GM21526 (cell line): ENCODE results near the gene UCHL1.

ENCODE experiments used
- ATAC-seq: cut with Tn5 transposase; IDR thresholded peaks from one replicate; pipeline ENCODE4 v1.9.1; 2021; ENCODE audit warnings: moderate library complexity; ENCODE audit not compliant: unreplicated experiment, low FRiP score

The UCHL1 gene

GRCh38 chr4:41256740-41257256 lies at the start of gene UCHL1:
Gene UCHL1 (plus strand): TSS chr4:41256928. CDS start chr4:41256977, 49 bp downstream.
- ATAC-seq, result no peak

DNA sequence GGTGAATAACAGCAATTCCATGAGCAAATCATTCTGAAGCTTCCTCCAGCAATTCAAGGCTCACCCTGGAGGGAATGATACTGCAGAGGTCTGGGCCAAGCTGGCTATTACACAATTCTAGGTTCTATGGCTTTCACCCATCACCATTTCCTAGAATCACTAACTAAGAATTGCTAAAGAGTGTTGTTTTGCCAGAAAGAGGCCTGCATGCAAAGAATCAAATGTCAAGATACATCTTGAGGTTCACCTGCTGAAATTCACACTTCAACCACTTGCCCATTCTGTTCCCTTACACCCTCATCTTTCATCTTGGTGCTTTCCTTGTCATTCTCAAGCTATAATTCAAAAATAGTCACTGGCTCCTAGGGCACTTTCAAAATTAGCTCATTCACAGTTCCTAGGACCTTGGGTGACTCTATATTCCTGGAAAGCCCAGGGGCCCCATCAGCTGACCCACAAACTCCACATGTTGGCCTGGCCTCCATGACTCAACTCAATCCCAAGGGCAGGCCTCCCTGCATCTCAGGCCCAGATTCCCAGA lies 49.4 kb upstream of the UCHL1 start:
- no peak for ATAC-seq

DNA sequence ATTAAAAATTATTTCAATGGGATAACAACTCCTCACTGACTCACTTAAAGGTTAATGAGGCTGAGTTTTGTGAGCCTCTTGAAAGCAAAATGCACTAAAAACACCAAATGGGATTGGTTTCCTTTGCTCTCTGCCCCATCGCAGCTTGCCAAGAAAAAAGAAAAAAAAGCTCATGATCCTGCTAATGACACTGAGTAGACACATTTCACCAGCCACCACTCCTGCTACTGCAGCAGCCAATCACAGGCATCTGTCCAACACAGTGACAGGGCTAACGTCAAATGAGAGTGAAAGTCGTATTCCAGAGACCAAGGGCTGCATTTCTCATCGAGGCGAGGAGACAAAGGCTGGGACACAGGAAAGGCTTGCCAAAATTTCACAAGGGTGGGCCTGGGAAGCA lies 47.5 kb upstream of the UCHL1 start:
- no peak for ATAC-seq

DNA sequence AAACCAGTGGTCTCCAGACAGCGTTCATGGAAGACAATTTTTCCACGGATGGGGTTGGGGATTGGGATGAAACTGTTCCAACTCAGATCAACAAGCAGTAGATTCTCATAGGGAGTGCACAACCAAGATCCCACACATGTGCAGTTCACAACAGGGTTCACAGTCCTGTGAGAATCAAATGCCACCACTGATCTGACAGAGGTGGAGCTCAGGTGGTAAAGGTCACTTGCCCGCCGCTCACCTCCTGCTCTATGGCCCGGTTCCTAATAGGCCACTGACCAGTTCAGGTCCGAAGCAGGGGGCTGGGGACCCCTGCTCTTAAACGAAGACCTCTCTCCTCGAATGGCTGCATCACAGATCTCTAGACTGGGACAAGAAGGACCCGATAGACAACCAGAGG lies 46.8 kb upstream of the UCHL1 start:
- ATAC-seq, result no peak

DNA sequence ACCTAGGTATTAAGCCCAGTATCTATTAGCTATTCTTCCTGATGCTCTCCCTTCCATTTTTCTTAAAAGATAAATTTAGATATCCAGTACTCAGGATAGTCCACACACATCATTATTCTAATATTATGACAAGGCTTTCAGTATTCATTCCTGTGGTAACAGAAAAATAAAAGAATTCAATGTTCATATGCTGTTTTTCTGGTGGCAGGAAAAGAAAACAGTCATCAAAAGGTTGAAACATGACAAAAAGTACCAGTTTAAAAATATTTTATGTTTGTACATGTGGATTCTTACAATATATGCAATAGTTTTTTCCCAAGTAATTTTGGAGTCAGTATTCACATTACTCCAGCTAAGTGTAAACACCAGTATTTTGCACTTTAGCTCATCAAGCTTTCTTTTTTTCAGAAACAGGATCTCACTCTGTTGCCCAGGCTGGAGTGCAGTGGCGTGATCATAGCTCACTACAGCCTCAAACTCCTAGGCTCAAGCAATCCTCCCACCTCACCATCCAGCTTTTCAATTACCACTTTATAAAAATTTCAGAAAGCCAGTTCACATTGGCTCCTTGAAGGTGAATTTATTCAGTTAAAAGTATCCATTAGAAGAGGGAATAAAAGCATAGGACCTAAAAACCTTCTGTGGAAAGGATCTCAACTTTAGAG lies 44.6 kb upstream of the UCHL1 start:
- ATAC-seq, result no peak

- ATAC-seq, result no peak
Measured at GRCh38 chr4:41212616-41213203, 44.0 kb upstream of the UCHL1 start.

DNA sequence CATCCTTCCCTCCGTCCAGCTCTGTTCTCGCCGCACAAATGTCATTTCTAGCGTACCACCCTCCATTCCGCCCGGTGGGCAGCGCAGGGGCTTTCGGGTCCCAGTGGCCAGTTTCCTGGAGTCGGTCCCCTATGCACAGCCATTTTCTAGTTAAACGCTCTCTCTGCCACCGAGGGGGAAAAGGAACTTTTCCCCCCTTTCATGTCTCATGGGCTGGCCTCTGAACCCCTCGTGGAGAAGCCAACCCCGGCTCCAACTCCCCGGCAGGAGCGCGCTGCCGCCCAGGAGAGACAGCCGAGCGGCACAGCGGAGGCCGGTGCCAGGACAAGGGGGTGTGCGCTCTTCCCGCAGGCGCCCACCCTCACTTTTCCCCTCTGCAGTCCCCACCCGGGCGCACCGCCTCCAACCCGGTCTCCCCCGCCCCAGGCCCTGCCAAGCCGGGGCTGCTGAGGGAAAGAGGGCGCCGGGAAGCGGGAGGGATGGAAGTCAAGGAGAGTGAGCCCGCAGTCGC lies 43.0 kb upstream of the UCHL1 start:
- peak; percentile 17 for ATAC-seq

- peak; percentile 54 for ATAC-seq
Measured at GRCh38 chr4:41214136-41214824, 42.4 kb upstream of the UCHL1 start, which contains the start of gene APBB2. Gene APBB2 (minus strand): TSS chr4:41214542. CDS start chr4:41033254, 181,288 bp downstream.

GRCh38 chr4:41214825-41215146 lies 41.9 kb upstream of the UCHL1 start:
- ATAC-seq, result no peak

DNA sequence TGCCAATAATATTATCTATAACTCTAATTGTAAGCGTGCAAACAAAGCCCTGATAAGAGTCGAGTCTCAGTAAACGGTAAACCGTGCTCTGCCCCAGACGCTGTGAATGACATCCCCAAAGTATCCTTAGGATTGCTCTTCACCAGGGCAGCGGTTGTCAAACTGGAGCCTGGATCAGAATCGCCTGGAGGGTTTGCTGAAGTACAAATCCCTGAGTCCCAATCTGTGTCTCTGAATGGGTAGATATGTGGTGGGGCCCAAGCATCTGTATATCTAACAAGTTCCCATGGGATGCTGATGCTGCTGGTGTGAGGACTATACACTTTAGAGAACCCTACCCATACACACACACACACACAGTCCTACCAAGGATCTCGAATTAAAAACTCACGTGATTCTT lies 41.6 kb upstream of the UCHL1 start:
- no peak for ATAC-seq

DNA sequence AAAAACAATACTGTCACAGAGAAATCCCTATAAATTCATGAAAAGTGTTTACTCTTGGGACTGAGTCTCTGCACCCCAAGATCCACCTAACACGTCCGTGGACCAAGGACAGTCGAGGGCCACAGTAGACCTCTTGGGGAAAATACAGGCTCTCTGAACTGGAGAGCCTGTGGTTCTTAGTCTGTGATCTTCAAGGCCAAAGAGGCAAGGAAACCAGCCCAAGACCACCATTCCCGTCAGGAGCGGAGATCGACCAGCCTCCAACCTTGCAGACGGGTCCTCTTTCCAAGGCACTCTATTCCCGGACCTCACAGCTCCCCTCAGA lies 40.8 kb upstream of the UCHL1 start:
- no peak for ATAC-seq

DNA sequence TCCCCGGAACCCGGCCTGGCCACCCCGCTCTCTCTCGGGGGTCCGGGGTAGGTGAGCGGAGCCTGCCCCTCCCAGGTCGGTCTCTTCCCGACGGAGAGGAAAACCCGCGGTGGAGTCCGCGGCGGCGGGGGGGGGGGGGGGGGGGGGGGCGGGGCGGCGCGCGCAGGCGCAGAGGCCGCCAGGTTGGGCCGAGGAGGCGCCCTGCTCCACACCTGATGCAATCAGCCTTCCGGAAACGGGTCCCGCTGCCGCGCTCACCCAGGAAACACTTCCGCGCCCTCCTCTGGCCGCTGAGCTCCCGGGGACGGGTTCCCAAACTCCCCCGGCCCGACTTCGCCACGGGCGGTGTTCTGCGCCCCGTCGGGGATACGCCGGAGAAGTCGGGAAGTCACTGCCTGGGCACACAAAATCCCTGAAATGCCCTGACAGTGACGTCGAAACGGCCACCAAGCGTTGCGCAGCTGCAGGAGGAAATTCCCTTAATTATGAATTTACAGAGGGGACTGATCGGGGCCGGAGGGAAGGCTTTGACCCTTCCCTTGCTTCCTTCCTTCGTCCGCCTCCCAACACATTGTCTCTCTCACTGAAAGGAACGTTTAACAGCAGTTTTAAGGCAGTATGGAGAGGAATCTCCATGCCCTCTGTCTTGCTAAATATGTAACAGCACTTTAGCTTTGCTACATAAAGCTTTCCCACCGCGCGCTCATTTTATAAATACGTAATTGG lies 40.3 kb upstream of the UCHL1 start:
- ATAC-seq, result peak; percentile 53

GRCh38 chr4:41217020-41217333 lies 39.8 kb upstream of the UCHL1 start:
- ATAC-seq, result no peak

- ATAC-seq, result no peak
Measured at GRCh38 chr4:41217374-41217773, 39.4 kb upstream of the UCHL1 start.

- no peak for ATAC-seq
Measured at GRCh38 chr4:41218703-41219102, 38.0 kb upstream of the UCHL1 start.

DNA sequence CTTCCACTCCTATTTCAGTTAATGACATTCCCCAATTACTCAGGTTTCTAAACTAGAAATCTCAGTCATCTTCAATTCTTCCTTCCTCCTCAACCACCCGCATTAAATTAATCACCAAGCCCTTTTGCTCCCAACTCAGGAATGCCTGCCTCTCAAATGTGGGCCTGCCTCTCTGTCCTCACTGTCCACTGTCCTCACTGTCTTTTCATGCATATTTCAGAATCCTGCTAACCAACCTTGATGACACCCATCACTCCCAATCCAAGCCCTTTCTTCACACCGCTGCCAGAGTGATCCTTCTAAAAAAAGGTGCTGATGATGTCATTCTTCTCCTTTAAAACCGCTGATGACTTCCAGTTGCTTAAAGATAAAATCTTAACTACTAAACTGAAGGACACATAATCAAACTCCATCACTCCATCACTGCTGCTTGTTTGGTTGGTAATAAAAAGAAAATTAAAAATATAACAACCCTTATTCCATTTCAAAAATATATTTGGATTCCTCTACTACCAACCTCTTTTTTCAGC lies 37.2 kb upstream of the UCHL1 start:
- no peak for ATAC-seq

DNA sequence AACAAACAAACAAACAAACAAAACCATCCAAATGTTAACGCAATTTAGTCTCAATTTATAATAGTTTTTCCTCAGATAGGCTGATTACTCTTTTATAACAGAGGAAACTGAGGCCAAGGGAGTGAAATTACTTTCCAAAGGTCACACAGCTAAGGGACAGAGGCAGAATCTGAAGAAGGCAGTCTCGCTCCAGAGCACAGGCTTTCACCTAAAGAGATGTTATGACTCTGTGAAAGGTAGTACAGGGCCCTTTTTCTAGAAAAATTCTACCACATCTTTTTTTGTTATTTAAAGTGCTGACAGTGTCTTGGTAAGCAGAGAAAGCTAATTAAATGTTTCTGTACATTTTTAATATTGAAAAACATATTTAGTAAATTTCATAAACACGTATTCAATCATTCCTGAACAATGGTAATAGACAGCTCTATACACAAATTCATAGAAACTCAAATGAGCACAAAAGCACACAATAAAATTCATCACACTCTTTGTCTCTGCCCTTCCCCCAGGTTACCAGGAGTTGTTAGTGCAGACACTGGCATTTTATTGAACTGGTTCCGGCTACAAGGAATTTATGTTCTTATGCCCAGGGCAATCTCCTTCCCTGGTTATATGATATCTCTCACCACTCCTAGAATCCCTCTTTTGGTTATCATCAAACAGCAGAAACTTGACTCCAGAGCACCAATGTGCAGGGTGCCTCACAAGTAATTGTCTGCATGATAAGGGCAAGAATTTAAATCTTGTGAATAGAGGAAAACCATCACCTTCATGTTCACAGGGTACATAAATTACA lies 34.7 kb upstream of the UCHL1 start:
- no peak for ATAC-seq

DNA sequence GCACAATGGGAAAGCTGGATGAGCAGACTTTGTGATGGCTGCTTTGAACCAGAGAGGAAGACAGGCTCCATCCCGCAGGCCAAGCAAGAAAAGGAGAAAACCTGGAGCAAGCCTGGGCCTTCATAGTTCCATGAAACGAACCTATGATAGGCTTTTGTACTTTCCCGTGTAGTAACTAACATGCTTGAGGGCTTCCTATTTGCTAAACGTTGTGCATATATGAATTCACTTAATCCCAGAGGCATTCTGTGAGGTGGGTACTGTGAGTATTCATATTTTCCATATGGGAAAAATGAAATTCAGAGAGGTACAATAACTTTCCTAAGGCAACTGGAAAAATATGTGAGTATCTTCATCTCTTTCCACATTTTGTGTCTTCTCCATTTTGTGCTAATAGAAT lies 28.8 kb upstream of the UCHL1 start:
- ATAC-seq, result no peak

- no peak for ATAC-seq
Measured at GRCh38 chr4:41232406-41232805, 24.3 kb upstream of the UCHL1 start.

DNA sequence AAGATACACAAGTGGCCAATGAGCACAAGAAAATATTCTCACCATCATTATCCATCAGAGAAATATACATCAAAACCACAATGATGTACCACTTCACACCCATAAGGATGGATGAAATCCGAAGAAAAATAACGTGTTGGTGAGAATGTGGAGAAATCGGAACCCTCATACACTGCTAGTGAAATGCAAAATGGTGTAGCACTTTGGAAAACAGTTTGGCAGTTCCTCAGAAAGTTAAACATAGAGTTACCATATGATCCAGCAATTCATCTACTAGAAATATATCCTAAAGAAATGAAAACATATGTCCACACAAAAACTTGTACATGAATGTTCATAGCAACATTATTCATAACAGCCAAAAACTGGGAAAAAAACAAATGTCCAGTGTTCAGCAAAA lies 23.9 kb upstream of the UCHL1 start:
- ATAC-seq, result no peak
